ENCODE data around the gene CLTB. TPM values are rescaled to one million over a fixed set of nuclear protein-coding genes. Genes with fewer than 3 reads are reported as not detected.

Gene CLTB
- total and polyA plus RNA-seq, 2 experiments from 2014 or later = 26.8 to 34.0 TPM

GRCh38 chr5:176369934-176370711 lies 46.2 kb downstream of the CLTB start:
- ATAC-seq (no peak), DNase-seq (ENCODE audit: low spot score) (no peak)
- Histone ChIP-seq H3K36me3 (ENCODE audit: insufficient read depth) (no peaks in the 10 kb centered on the region), H3K4me1 (ENCODE audit: insufficient read depth) (peaks cover 3% of the 10 kb centered on the region; the same call in 1 of the 2 replicates), H4K20me1 (replicated peaks; ENCODE audit: insufficient read depth) (0 out of 2 replicates have a peak, but pooled peaks cover 6% of the 10 kb centered on the region), H3K9me2 (ENCODE audit: insufficient read depth) (no peaks in the 10 kb centered on the region), H3F3A (replicated peaks; ENCODE audit: low read depth) (no peaks in the 10 kb centered on the region), H3K27me3 (ENCODE audit: insufficient read depth) (peaks cover 25% of the 10 kb centered on the region), H3K4me2 (no peak overlapping the region), H3K27ac (ENCODE audit: low read depth) (no peak overlapping the region), H3K4me3 (no peak overlapping the region), H3K79me2 (replicated peaks; ENCODE audit: insufficient read depth) (no peaks in the 10 kb centered on the region), H2AFZ (no peak overlapping the region)
- Mint-ChIP-seq H3K4me3 (no peak overlapping the region), H3K4me1 (peaks cover 3% of the 10 kb centered on the region; the same call in 2 of the 3 replicates), H3K27ac (no peak overlapping the region), H3K9me3 (no peaks in the 10 kb centered on the region), H3K36me3 (ENCODE audit: low read depth) (peaks cover 15% of the 10 kb centered on the region), H3K27me3 (ENCODE audit: insufficient read depth, low read depth, poor library complexity) (peaks cover 16% of the 10 kb centered on the region)
- TF ChIP-seq, protein P1, sequence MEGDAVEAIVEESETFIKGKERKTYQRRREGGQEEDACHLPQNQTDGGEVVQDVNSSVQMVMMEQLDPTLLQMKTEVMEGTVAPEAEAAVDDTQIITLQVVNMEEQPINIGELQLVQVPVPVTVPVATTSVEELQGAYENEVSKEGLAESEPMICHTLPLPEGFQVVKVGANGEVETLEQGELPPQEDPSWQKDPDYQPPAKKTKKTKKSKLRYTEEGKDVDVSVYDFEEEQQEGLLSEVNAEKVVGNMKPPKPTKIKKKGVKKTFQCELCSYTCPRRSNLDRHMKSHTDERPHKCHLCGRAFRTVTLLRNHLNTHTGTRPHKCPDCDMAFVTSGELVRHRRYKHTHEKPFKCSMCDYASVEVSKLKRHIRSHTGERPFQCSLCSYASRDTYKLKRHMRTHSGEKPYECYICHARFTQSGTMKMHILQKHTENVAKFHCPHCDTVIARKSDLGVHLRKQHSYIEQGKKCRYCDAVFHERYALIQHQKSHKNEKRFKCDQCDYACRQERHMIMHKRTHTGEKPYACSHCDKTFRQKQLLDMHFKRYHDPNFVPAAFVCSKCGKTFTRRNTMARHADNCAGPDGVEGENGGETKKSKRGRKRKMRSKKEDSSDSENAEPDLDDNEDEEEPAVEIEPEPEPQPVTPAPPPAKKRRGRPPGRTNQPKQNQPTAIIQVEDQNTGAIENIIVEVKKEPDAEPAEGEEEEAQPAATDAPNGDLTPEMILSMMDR (conservative IDR thresholded peaks at IDR 0.05; ENCODE audit: low read depth in 2 of 2) = no peak
- no peak for TF ChIP-seq EZH2 (IDR thresholded peaks at IDR 0.05; ENCODE audit: low read depth, unreplicated experiment)
- TF ChIP-seq, protein P2, sequence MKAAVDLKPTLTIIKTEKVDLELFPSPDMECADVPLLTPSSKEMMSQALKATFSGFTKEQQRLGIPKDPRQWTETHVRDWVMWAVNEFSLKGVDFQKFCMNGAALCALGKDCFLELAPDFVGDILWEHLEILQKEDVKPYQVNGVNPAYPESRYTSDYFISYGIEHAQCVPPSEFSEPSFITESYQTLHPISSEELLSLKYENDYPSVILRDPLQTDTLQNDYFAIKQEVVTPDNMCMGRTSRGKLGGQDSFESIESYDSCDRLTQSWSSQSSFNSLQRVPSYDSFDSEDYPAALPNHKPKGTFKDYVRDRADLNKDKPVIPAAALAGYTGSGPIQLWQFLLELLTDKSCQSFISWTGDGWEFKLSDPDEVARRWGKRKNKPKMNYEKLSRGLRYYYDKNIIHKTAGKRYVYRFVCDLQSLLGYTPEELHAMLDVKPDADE (IDR thresholded peaks at IDR 0.05) = no peak
- TF ChIP-seq STAT1 (IDR thresholded peaks at IDR 0.05; ENCODE audit: unreplicated experiment) = no peak
- no peak for TF ChIP-seq POLR2AphosphoS5 (IDR thresholded peaks at IDR 0.05; ENCODE audit: low read depth)
- no peak for TF ChIP-seq NANOG (IDR thresholded peaks at IDR 0.05; ENCODE audit: borderline replicate concordance)
- no peak for TF ChIP-seq JUNB (IDR thresholded peaks at IDR 0.05; ENCODE audit: unreplicated experiment)
- no peak for TF ChIP-seq ZNF462 (CRISPR knock-in tag; IDR thresholded peaks at IDR 0.05)
- no peak for TF ChIP-seq CREB1 (CRISPR knock-in tag; IDR thresholded peaks at IDR 0.05; ENCODE audit: low read depth)
- TF ChIP-seq ZNF114 (CRISPR knock-in tag; IDR thresholded peaks at IDR 0.05) = no peak
- no peak for TF ChIP-seq REST (IDR thresholded peaks at IDR 0.05; ENCODE audit: unreplicated experiment)
- no peak for TF ChIP-seq ZNF331 (CRISPR knock-in tag; IDR thresholded peaks at IDR 0.05; ENCODE audit: low read depth)
- TF ChIP-seq EZH2phosphoT487 (IDR thresholded peaks at IDR 0.05; ENCODE audit: unreplicated experiment) = no peak
